Uterine smooth muscle cell (primary cell): ENCODE data around the gene MTMR10. TPM values are rescaled to one million over a fixed set of nuclear protein-coding genes. Genes with fewer than 3 reads are reported as not detected.

Source experiments
- total RNA-seq: library from RNA; depleted of rRNA; stranded (reverse); fragments of >200 nt; gene quantifications from 2 replicates; pipeline ENCODE4 v1.2.3, GENCODE V29; 2014

MTMR10 gene
- total RNA-seq: 21.6 and 24.0 TPM in 2 replicates

GRCh38 chr15:30991255-30992235 is at the start of gene MTMR10:
TSS of gene MTMR10 (minus strand) at chr15:30991628. CDS start at chr15:30991506, 122 bp downstream.

GRCh38 chr15:30903497-30904187 is 87.8 kb downstream of the MTMR10 start, which contains the start of gene FAN1:
TSS of gene FAN1 (plus strand) at chr15:30903915. CDS start at chr15:30904664, 749 bp downstream.

Other genes with a start within 250 kb of the MTMR10 start
- 17.5 and 18.7 TPM in 2 replicates for gene FAN1, start 87.7 kb downstream of the MTMR10 start, total RNA-seq
- not detected in 2 replicates for gene TRPM1, start 110.1 kb upstream of the MTMR10 start, total RNA-seq